Psoas muscle (tissue), 8 donors: Measurements from ENCODE around the gene CTCFL. TPM values are rescaled to one million over a fixed set of nuclear protein-coding genes. Genes with fewer than 3 reads are reported as not detected.

Experiments
- ATAC-seq, 4 donors: fragments of 200-7000 bp; cut with Tn5 transposase; one replicate each; pipeline ENCODE4 v1.9.1; 2020; ENCODE audit warnings: moderate library complexity in 3 of 4, mild to moderate bottlenecking in 2 of 4
- DNase-seq, 2 donors: peaks; one replicate each; pipeline ENCODE4 v3.0.0-alpha.2; 2020
- H3K27ac ChIP-seq: fragments of 200-600 bp; one replicate; pipeline ENCODE4 v1.8.0; 2022
- H3K27me3 ChIP-seq, 3 donors: fragments of 200-600 bp in 1 of 3; one replicate each; pipeline versions ENCODE4 v1.6.1 to v1.8.0; 2013 to 2022; ENCODE audit warnings: low read length in 2 of 3, mild to moderate bottlenecking in 2 of 3, moderate library complexity in 1 of 3; ENCODE audit not compliant: insufficient read depth in 3 of 3
- H3K36me3 ChIP-seq, 2 donors: fragments of 200-600 bp in 1 of 2; one replicate each; pipeline versions ENCODE4 v1.6.1 to v1.8.0; 2013 to 2022; ENCODE audit warnings: low read depth in 1 of 2, mild to moderate bottlenecking in 1 of 2, moderate library complexity in 1 of 2; ENCODE audit not compliant: insufficient read depth in 1 of 2
- H3K4me1 ChIP-seq: fragments of 200-600 bp; one replicate; pipeline ENCODE4 v1.8.0; 2022
- H3K4me3 ChIP-seq: fragments of 200-600 bp; one replicate; pipeline ENCODE4 v1.8.0; 2022; ENCODE audit warnings: mild to moderate bottlenecking
- H3K9me3 ChIP-seq: fragments of 200-600 bp; one replicate; pipeline ENCODE4 v1.8.0; 2022
- WGBS, 3 donors: extraction: QIAGEN DNeasy Blood & Tissue Kit; methylation state at CpG; one replicate each; pipeline versions ENCODE4 v1.1.6 to v1.1.7; 2013; 5-methylcytosine and 5-hydroxymethylcytosine counted together
- intact Hi-C, 2 donors: fragments of 100-400 bp; cut with DNase I; formaldehyde crosslinking; loops; one replicate each; pipeline versions ENCODE4 v1.11.0 to v1.14.2; 2022
- long read RNA-seq, 2 donors: library from polyadenylated mRNA; unstranded; transcript quantifications; one replicate each; pipeline ENCODE4 v2.0.0, GENCODE V29; 2021
- polyA plus RNA-seq, 3 donors: library from polyadenylated mRNA; stranded (reverse); fragments of 200-250 nt; gene quantifications; one replicate each; pipeline ENCODE4 v1.2.3, GENCODE V29; 2013
- total RNA-seq, 4 donors: library from RNA; stranded (reverse); fragmentation: NEBNext Ultra II Directional in 2 of 4; extraction: Animal tissue kit (Norgen Biotek cat#: 25700) in 2 of 4; gene quantifications; one replicate each; pipeline versions ENCODE4 v1.2.1 to v1.2.4, GENCODE V29; 2021 to 2023
- TF ChIP-seq, protein P1 (sequence below): fragments of 200-600 bp; IDR thresholded peaks from one replicate; pipeline ENCODE4 v1.8.0; 2022; ENCODE audit warnings: antibody characterized with exemption
- donor health status: healthy with polysubstance abuse.
- donor health status: DM: no; HTN: no; CAD: no; lungs with moderate emphysema.
- donor health status: Bipolar disorder and iron deficiency.
- donor health status: healthy.
- donor health status: DM: yes; HTN: yes; CAD: no.
- donor health status: DM: no; HTN: no; CAD: no.
- donor health status: DM: no; HTN: no; CAD: no.
- donor health status: DM: yes; HTN: yes; CAD: no.

The CTCFL gene
- total RNA-seq (not detected), polyA plus RNA-seq (not detected)
- long read RNA-seq, donor 1 = 0 reads
- long read RNA-seq, donor 2 = 0 reads

GRCh38 chr20:57524511-57525176, at the start of gene CTCFL:
Gene CTCFL, minus strand, starts transcription at chr20:57525140. Its CDS starts 935 bp downstream, at chr20:57524205.
- Histone ChIP-seq H3K4me1 (no peaks in the 10 kb centered on the region), H3K9me3 (no peaks in the 10 kb centered on the region), H3K4me3 (no peak within 1 kb of the TSS), H3K27me3 (no peaks in the 10 kb centered on the region), H3K27ac (no peak within 1 kb of the TSS), H3K36me3 (no peaks in the 10 kb centered on the region)
- DNase-seq = no peak
- ATAC-seq = no peak
- TF ChIP-seq, protein P1, sequence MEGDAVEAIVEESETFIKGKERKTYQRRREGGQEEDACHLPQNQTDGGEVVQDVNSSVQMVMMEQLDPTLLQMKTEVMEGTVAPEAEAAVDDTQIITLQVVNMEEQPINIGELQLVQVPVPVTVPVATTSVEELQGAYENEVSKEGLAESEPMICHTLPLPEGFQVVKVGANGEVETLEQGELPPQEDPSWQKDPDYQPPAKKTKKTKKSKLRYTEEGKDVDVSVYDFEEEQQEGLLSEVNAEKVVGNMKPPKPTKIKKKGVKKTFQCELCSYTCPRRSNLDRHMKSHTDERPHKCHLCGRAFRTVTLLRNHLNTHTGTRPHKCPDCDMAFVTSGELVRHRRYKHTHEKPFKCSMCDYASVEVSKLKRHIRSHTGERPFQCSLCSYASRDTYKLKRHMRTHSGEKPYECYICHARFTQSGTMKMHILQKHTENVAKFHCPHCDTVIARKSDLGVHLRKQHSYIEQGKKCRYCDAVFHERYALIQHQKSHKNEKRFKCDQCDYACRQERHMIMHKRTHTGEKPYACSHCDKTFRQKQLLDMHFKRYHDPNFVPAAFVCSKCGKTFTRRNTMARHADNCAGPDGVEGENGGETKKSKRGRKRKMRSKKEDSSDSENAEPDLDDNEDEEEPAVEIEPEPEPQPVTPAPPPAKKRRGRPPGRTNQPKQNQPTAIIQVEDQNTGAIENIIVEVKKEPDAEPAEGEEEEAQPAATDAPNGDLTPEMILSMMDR = no peak
- intact Hi-C loops = no loop called here
- 88 to 91% (median 89%) methylated on average over 37 to 43 of the region's 43 CpGs for WGBS, 3 donors

- no peak for ATAC-seq
- H3K4me1 ChIP-seq = no peaks in the 10 kb centered on the region
- DNase-seq = no peak
- no peaks in the 10 kb centered on the region for H3K36me3 ChIP-seq
- peaks cover 0 to 53% (median 9%) of the 10 kb centered on the region in 3 donors for H3K27me3 ChIP-seq
- no peak overlapping the region for H3K27ac ChIP-seq
- intact Hi-C loops = no loop called here
- TF ChIP-seq, protein P1 = no peak
- 47 to 62% (median 61%) methylated on average over 5 of the region's 5 CpGs for WGBS, 3 donors
- H3K9me3 ChIP-seq = no peaks in the 10 kb centered on the region
- H3K4me3 ChIP-seq = no peak overlapping the region
These were observed 49.0 kb upstream of the CTCFL start for GRCh38 chr20:57573894-57574293.

GRCh38 chr20:57573242-57573641, 48.3 kb upstream of the CTCFL start:
- no peaks in the 10 kb centered on the region for H3K36me3 ChIP-seq
- ATAC-seq = no peak
- no peak for DNase-seq
- WGBS, 3 donors = 58 to 59% (median 58%) methylated on average over 12 of the region's 12 CpGs
- H3K4me3 ChIP-seq = no peak overlapping the region
- no peaks in the 10 kb centered on the region for H3K4me1 ChIP-seq
- intact Hi-C loops = no loop called here
- no peak overlapping the region for H3K27ac ChIP-seq
- H3K9me3 ChIP-seq = no peaks in the 10 kb centered on the region
- TF ChIP-seq, protein P1 = no peak
- peaks cover 0 to 52% (median 11%) of the 10 kb centered on the region in 3 donors for H3K27me3 ChIP-seq

DNA sequence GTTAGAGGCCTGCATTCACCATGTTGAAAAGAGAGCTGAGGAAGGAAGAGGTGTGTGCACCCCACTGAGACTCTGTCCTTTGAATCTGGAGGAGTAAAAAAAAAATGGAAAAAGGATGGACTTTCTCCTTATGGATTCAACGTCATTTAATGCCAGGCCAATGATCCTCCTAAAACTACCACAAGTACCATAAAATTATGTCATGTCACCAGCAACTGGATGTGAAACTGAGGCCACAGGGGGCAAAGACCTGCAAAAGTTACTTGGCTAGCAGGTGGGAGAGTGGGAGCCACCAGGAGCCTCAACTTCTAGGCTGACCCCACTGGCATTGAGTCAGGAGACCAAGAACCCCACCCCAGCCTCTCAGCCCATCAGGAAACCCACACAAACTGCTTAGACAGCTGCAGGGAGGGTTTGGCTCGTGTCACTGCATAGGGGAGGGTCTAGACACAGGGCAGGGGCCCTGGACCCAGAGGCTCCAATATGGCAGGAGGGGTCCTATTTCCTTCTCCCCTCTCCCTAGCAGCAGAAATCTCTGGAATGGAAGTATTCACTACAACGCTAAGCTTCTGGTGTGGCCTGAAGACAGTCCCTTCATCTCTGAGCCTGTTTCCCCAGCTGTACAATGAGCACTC, 47.0 kb upstream of the CTCFL start:
- intact Hi-C loops = no loop called here
- Histone ChIP-seq H3K27ac (no peak overlapping the region), H3K27me3 (peaks cover 0 to 49% (median 12%) of the 10 kb centered on the region in 3 donors), H3K4me1 (no peaks in the 10 kb centered on the region), H3K9me3 (no peaks in the 10 kb centered on the region), H3K36me3 (no peaks in the 10 kb centered on the region), H3K4me3 (no peak overlapping the region)
- 83 to 92% (median 91%) methylated on average over 3 of the region's 3 CpGs for WGBS, 3 donors
- TF ChIP-seq, protein P1 = no peak
- ATAC-seq (no peak), DNase-seq (no peak)
